NCI-H187 (cell line): ENCODE measurements around the gene SH3PXD2B.
"Not testable (repeated sequence)": the region's sequence is repeated elsewhere in the genome, so short reads cannot be mapped to it uniquely, and the experiment has no call there.

Source experiments
- DNase-seq, 2 experiments: peaks; one replicate each; lab custom pipeline; 2025; lab: John Stamatoyannopoulos, UW

Gene SH3PXD2B

GRCh38 chr5:172336676-172337285 is 117.5 kb downstream of the SH3PXD2B start:
- DNase-seq: peak in 1 of 2 experiments; percentile 17

- no peak for DNase-seq
These were observed 118.1 kb downstream of the SH3PXD2B start for GRCh38 chr5:172336264-172336663.

DNA sequence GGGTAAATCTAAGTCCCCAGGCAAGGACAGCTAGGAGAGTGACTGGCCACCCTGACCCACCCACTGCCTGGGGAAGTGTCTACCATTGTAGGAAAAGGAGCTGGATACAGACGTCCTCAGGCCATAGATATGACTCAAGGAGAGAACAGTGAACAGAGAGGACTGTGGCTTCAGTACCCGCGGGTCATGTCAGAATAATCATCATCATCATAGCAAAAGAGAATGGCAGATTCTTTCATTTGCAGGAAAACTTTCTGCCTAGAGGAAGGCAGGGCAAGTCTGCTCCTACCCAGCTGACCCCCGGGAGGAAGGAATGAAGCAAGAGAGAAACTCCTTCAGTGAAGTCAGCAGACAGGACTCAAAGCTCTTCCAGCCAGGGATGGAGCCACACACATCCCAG is 118.6 kb downstream of the SH3PXD2B start:
- DNase-seq: no peak

GRCh38 chr5:172334641-172335040 is 119.7 kb downstream of the SH3PXD2B start:
- no peak for DNase-seq

- DNase-seq: no peak
These were observed 120.1 kb downstream of the SH3PXD2B start for GRCh38 chr5:172334196-172334595.

DNA sequence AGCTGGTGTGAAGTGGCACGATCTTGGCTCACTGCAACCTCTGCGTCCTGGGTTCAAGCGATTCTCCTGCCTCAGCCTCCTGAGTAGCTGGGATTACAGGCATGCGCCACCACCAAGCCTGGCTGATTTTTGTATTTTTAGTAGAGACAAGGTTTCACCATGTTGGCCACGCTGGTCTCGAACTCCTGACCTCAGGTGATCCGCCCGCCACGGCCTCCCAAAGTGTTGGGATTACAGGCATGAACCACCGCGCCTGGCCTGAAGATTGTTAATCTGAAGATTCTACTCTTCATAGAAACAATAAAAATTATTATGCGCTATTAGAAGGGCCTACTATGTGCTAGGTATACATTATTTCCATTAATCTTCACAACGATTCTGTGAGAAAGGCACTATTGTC is 127.4 kb downstream of the SH3PXD2B start:
- DNase-seq: not testable (repeated sequence)

DNA sequence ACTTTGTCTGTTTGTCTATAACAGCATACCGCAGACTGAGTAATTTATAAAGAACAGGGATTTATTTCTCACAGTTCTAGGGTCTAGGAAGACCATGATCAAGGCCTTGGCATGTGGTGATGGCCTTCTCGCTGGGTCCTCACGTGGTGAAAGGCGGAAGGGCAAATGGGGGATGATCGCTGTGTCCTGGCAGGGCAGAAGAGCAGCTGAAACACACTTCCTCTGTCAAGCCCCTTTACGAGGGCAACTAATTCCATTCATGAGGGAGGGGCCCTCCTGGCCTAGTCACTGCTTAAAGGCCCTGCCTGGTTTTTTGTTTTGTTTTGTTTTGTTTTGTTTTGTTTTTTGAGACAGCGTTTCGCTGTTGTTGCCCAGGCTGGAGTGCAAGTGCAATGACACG is 128.9 kb downstream of the SH3PXD2B start:
- no peak for DNase-seq

DNA sequence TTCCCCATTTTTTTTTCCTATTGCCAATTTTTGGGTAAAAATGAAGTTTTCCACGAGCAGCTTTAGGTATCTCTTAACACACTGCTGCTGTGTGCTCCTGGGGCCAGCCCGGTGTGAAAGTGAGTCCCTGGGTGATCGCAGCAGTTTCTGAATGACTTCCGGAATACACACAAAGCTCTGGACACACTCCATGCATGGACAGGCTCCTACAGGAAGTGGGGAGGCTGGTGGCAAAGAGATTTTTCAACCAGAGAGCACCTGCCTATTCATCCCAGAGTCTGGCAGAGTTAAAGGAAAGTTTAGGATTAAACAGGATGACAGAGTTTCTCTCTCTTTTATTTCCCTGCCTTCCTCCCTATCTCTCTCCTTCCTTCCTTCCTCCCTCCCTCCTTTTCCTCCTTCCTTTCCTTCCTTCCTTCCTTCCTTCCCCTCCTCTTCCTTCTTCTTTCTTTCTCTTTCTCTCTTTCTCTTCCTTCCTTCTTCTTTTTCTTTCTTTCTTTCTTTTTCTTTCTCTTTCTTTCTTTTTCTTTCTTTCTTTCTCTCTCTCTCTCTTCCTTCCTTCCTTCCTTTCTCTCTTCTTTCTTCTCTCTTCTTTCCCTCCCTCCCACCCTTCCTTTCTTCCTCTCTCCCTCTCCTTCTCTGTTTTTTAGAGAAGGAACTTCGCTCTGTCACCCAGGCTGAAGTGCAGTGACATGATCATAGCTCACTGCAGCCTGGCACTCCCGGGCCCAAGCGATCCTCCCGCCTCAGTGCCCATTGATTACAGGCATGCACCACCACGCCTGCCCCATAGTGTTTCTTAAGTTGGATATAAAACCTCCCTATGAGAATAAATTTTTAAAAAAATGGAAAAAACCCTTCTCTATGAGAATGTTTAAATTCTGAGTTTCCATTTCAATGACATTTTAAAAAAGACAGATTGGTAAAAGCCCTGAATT is 132.0 kb downstream of the SH3PXD2B start:
- DNase-seq: no peak

DNA sequence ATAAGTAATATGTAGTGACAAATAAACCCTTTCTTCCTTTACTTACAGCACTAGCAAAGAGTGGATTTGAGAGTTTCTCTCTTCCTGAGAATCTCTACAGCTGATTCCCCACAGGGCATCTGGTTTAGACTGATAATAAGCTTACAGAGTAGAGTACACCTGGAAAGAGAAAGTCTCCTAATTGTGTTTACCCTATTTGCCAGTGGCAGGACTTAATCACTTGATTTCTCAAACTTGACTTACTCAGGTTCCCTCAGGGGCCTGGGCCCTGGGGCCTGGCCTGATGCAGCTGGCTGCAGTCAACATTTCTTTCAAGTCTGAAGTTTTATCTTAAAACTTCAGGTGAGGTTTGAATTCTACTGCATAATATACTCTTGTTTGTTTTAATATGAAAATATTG is 132.7 kb downstream of the SH3PXD2B start:
- no peak for DNase-seq

DNA sequence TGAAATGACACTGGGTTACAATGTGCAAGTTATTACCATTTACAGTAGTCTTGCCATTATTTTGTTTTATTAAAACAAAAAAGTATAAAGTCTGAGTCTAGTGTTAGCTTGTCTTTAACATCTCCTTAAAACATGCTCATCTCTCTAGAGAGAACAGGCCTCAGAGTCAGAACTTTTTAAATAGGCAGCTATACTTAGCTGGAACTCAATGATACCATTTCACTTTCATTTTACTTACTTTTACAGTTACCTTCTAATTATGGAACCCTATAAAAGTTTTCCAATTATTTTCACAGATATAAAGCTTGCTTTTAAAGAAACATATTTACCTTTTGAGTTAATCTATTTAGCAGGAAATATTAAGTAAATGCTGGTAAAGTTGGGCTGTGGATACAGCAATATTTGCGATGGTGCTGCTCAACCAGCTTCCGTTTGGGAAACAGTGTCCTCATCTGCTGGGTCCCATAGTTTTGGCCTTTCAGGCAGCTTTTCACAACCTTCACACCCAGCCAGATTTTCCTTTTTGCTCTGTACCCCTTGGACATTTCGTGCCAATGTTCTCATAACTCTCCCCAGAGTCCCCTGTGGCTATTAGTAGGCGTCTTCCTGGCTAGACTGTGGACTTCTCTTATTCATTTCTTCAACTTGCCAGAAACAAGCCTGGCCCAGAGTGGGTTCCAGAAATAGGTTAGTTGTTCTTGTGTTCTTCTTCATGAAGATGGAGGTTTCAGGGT is 134.4 kb downstream of the SH3PXD2B start:
- no peak for DNase-seq

- no peak for DNase-seq
These were observed 138.5 kb downstream of the SH3PXD2B start for GRCh38 chr5:172315587-172316493.

GRCh38 chr5:172313915-172314314 is 140.4 kb downstream of the SH3PXD2B start:
- DNase-seq: no peak

- DNase-seq: no peak
These were observed 142.0 kb downstream of the SH3PXD2B start for GRCh38 chr5:172312286-172312685.

DNA sequence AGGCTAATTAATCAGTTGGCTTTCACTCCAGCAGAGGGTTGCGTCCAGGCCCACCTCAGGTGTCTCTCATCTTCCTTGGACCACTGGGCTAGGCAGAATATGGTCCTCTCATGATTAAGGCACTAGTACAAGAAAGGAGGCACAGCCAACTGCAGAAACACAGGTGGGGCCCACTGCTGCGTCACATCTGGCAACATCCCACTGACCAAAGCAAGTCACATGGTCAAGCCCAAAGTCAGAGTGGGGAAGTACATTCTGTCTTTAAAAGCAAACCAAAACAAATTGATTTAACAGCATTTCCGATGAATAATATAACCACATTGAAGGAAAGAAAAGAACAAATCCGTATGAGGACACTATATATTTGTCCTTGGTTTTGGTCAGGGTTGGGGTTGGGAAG is 142.7 kb downstream of the SH3PXD2B start:
- DNase-seq: no peak

GRCh38 chr5:172311026-172311425 is 143.3 kb downstream of the SH3PXD2B start:
- no peak for DNase-seq

- DNase-seq: no peak
These were observed 148.9 kb downstream of the SH3PXD2B start for GRCh38 chr5:172305380-172305779.

GRCh38 chr5:172303572-172304335 is 150.6 kb downstream of the SH3PXD2B start:
- DNase-seq: no peak

GRCh38 chr5:172303162-172303561 is 151.2 kb downstream of the SH3PXD2B start:
- no peak for DNase-seq

- no peak for DNase-seq
These were observed 152.1 kb downstream of the SH3PXD2B start for GRCh38 chr5:172302047-172302710.

GRCh38 chr5:172299916-172300439 is 154.3 kb downstream of the SH3PXD2B start:
- no peak for DNase-seq
